ENCODE measurements around the gene CITED1. TPM values are rescaled to one million over a fixed set of nuclear protein-coding genes. Genes with fewer than 3 reads are reported as not detected.
A peak's percentile ranks its signal among the peaks of the same experiment; 100 is the strongest.

The CITED1 gene
- total RNA-seq, 1 donor from 2014 or later = 0.69 TPM

DNA sequence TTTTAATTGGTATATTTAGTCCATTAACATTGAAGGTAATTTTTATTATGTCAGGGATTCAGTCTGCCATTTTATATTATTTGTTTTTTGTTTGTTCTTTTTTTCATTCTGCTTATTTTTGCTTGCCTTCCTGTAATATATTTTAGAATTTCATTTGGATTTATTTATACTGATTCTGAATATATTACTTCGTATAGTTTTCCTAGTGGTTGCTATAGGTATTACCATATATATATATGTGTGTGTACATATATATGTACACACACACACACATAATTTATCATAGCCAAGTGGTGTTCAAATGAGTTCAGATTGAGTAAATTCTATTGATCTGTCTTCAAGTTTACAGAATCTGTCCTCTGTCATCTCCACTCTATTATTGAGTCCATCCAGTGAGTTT lies 11.2 kb downstream of the CITED1 start:
- no peaks in the 10 kb centered on the region for H3K36me3 ChIP-seq
- H3K4me1 ChIP-seq = no peaks in the 10 kb centered on the region
- H3K27ac ChIP-seq = no peak overlapping the region
- H3K9me3 ChIP-seq (ENCODE audit: low read depth) = no peaks in the 10 kb centered on the region
- peaks cover 3% of the 10 kb centered on the region for H3K27me3 ChIP-seq
- H3K4me1 Mint-ChIP-seq = no peaks in the 10 kb centered on the region
- no peak overlapping the region for H3K4me3 ChIP-seq
- no peaks in the 10 kb centered on the region for H3K27me3 Mint-ChIP-seq (ENCODE audit: insufficient read depth, low read depth)
- no peaks in the 10 kb centered on the region for H4K20me1 ChIP-seq (ENCODE audit: low read depth)
- no peaks in the 10 kb centered on the region for H3F3A ChIP-seq (ENCODE audit: low read depth)
- no peak for DNase-seq (ENCODE audit: low spot score)
- H3K27ac Mint-ChIP-seq = no peak overlapping the region
- H3K4me3 Mint-ChIP-seq = no peak overlapping the region
- H3K36me3 Mint-ChIP-seq = no peaks in the 10 kb centered on the region
- H2AFZ ChIP-seq (replicated peaks) = no peak overlapping the region
- TF ChIP-seq EZH2phosphoT487 (IDR thresholded peaks at IDR 0.05) = no peak
- TF ChIP-seq, protein P1, sequence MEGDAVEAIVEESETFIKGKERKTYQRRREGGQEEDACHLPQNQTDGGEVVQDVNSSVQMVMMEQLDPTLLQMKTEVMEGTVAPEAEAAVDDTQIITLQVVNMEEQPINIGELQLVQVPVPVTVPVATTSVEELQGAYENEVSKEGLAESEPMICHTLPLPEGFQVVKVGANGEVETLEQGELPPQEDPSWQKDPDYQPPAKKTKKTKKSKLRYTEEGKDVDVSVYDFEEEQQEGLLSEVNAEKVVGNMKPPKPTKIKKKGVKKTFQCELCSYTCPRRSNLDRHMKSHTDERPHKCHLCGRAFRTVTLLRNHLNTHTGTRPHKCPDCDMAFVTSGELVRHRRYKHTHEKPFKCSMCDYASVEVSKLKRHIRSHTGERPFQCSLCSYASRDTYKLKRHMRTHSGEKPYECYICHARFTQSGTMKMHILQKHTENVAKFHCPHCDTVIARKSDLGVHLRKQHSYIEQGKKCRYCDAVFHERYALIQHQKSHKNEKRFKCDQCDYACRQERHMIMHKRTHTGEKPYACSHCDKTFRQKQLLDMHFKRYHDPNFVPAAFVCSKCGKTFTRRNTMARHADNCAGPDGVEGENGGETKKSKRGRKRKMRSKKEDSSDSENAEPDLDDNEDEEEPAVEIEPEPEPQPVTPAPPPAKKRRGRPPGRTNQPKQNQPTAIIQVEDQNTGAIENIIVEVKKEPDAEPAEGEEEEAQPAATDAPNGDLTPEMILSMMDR (IDR thresholded peaks at IDR 0.05) = no peak
- no peak for TF ChIP-seq EZH2 (IDR thresholded peaks at IDR 0.05)
- no peaks in the 10 kb centered on the region for H3K79me2 ChIP-seq (ENCODE audit: low read depth)
- H3K4me2 ChIP-seq = no peak overlapping the region
- H3K9ac ChIP-seq = no peak overlapping the region
- H3K9me3 Mint-ChIP-seq = peaks cover 20% of the 10 kb centered on the region

DNA sequence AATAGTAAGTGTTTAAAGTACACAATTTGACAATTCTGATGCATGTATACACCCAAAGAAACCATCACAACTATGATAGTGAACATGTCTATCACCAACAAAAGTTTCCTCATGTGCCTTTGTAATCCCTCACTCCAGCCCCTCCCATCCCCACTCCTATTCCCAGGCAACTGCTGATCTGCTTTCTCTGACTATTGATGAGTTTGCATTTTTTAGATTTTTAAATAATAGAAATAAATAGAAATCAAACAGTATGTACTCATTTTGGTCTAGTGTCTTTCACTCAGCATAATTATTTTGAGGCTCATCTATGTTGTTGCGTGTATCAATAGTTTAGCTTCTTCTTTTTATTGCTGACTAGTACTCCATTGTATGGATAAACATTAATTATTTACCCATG lies 23.4 kb downstream of the CITED1 start:
- Histone ChIP-seq H3K27me3 (no peaks in the 10 kb centered on the region), H2AFZ (replicated peaks) (no peak overlapping the region), H3K79me2 (ENCODE audit: low read depth) (no peaks in the 10 kb centered on the region), H3K4me3 (no peak overlapping the region), H3F3A (ENCODE audit: low read depth) (no peaks in the 10 kb centered on the region), H3K9ac (no peak overlapping the region), H3K9me3 (ENCODE audit: low read depth) (no peaks in the 10 kb centered on the region), H3K27ac (no peak overlapping the region), H3K4me1 (no peaks in the 10 kb centered on the region), H4K20me1 (ENCODE audit: low read depth) (no peaks in the 10 kb centered on the region), H3K4me2 (no peak overlapping the region), H3K36me3 (no peaks in the 10 kb centered on the region)
- TF ChIP-seq, protein P1 (IDR thresholded peaks at IDR 0.05) = no peak
- TF ChIP-seq EZH2 (IDR thresholded peaks at IDR 0.05) (no peak), EZH2phosphoT487 (IDR thresholded peaks at IDR 0.05) (no peak)
- H3K27me3 Mint-ChIP-seq (ENCODE audit: insufficient read depth, low read depth) = peaks cover 7% of the 10 kb centered on the region
- H3K4me3 Mint-ChIP-seq = no peak overlapping the region
- no peaks in the 10 kb centered on the region for H3K36me3 Mint-ChIP-seq
- no peak overlapping the region for H3K27ac Mint-ChIP-seq
- DNase-seq (ENCODE audit: low spot score) = no peak
- H3K4me1 Mint-ChIP-seq = peaks cover 7% of the 10 kb centered on the region
- H3K9me3 Mint-ChIP-seq = no peaks in the 10 kb centered on the region

DNA sequence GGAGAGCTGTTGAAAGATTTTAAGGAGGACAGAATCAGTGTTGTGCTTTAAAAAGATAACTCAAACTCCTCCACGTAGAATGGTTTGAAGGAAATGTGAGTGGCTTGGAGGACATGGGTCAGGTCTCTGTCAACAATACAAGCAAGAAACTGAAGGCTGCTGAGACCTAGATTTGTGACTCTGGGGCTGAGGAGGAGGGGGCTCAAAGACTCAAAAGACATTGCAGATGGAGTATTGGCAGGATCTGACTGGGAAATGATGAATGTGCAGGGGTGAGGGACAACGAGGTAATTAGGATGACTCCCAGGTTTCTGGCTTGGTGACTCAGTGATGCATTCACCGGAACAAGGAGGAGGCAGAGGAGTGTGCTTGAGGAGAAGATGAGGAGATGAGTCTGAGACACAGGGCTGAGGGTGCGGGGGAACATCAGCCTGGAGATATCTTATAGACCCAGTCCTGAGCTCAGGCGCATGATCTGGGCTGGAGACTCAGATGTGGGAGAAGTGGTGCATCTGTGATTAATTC lies 25.3 kb downstream of the CITED1 start:
- Histone ChIP-seq H3K27ac (no peak overlapping the region), H2AFZ (replicated peaks) (peak overlapping the region; percentile 34), H3K79me2 (ENCODE audit: low read depth) (peaks cover 16% of the 10 kb centered on the region), H3K4me2 (no peak overlapping the region), H3K36me3 (no peaks in the 10 kb centered on the region), H4K20me1 (ENCODE audit: low read depth) (peaks cover 11% of the 10 kb centered on the region), H3K27me3 (no peaks in the 10 kb centered on the region), H3F3A (ENCODE audit: low read depth) (no peaks in the 10 kb centered on the region), H3K4me3 (no peak overlapping the region), H3K9me3 (ENCODE audit: low read depth) (no peaks in the 10 kb centered on the region), H3K9ac (no peak overlapping the region), H3K4me1 (no peaks in the 10 kb centered on the region)
- Mint-ChIP-seq H3K36me3 (peaks cover 5% of the 10 kb centered on the region), H3K27me3 (ENCODE audit: insufficient read depth, low read depth) (peaks cover 7% of the 10 kb centered on the region), H3K4me3 (no peak overlapping the region), H3K27ac (no peak overlapping the region), H3K4me1 (peaks cover 15% of the 10 kb centered on the region), H3K9me3 (no peaks in the 10 kb centered on the region)
- no peak for DNase-seq (ENCODE audit: low spot score)
- no peak for TF ChIP-seq EZH2 (IDR thresholded peaks at IDR 0.05)
- TF ChIP-seq EZH2phosphoT487 (IDR thresholded peaks at IDR 0.05) = no peak
- TF ChIP-seq, protein P1 (IDR thresholded peaks at IDR 0.05) = no peak
